ENCODE data around the gene CEP250.

- TF ChIP-seq USF2 (IDR thresholded peaks at IDR 0.05; ENCODE audit: low read depth, low read length) (no peak), CTCF (conservative IDR thresholded peaks at IDR 0.05; ENCODE audit: low read depth, low read length) (no peak), MAFK (IDR thresholded peaks at IDR 0.05; ENCODE audit: low read depth, low read length) (no peak), MAZ (IDR thresholded peaks at IDR 0.05; ENCODE audit: borderline replicate concordance, low read depth, low read length) (no peak), POLR2A (IDR thresholded peaks at IDR 0.05; ENCODE audit: low read depth, low read length) (no peak), CEBPB (IDR thresholded peaks at IDR 0.05; ENCODE audit: low read depth, low read length) (no peak), RAD21 (IDR thresholded peaks at IDR 0.05; ENCODE audit: low read length) (no peak), FOS (IDR thresholded peaks at IDR 0.05; ENCODE audit: low read depth, low read length) (no peak), RFX5 (IDR thresholded peaks at IDR 0.05; ENCODE audit: low read depth, low read length) (no peak), CHD1 (IDR thresholded peaks at IDR 0.05; ENCODE audit: low read depth, low read length) (no peak), SMC3 (IDR thresholded peaks at IDR 0.05; ENCODE audit: low read depth, low read length) (no peak)
These were observed 10.6 kb downstream of the CEP250 start for GRCh38 chr20:35465976-35466375.
